Endothelial cell of umbilical vein (primary cell): ENCODE data around the gene METAP1. TPM values are rescaled to one million over a fixed set of nuclear protein-coding genes. Genes with fewer than 3 reads are reported as not detected.

Source experiments
- BruUV-seq: library from RNA; stranded (reverse); fragments of 400-500 nt; replicated peaks from 2 replicates; lab custom pipeline; 2021; lab: Mats Ljungman, UMichigan
- CTCF ChIA-PET: fragments of 300-600, 350-600 bp; sonication (Branson Sonifier 250); formaldehyde crosslinking; loops from one replicate; lab custom pipeline; 2021; ENCODE audit warnings: antibody characterized with exemption, inconsistent platforms; lab: Charles Lee
- POLR2A ChIA-PET: fragments of 300-600, 350-600 bp; sonication (Branson Sonifier 250); formaldehyde crosslinking; loops from one replicate; lab custom pipeline; 2021; ENCODE audit warnings: antibody characterized with exemption, inconsistent platforms; lab: Charles Lee
- DNase-seq: peaks from one replicate; pipeline ENCODE4 v3.0.0-alpha.2; 2011; ENCODE audit warnings: low read depth, low spot score
- FAIRE-seq: peaks from 2 replicates; lab custom pipeline; 2011; peaks lifted over from hg19 to GRCh38; lab: Jason Lieb, UNC
- H2AFZ ChIP-seq: 2 replicates; pipeline ENCODE4 v1.6.0; 2012; ENCODE audit warnings: low read depth, low read length, control low read depth, inconsistent platforms
- H3K27ac ChIP-seq: 2 replicates; pipeline ENCODE4 v1.5.1; 2011; ENCODE audit warnings: low read depth, mild to moderate bottlenecking, control low read depth, low read length, moderate library complexity; ENCODE audit not compliant: insufficient read depth
- H3K27me3 ChIP-seq, 2 experiments: 2 replicates each; pipeline versions ENCODE4 v1.6.0 to v1.6.1; 2011; ENCODE audit warnings: low read length in 2 of 2, mixed read lengths in 1 of 2; ENCODE audit not compliant: control insufficient read depth in 2 of 2, insufficient read depth in 2 of 2
- H3K36me3 ChIP-seq, 2 experiments: 2 replicates in 1 of 2; 3 replicates in 1 of 2; pipeline ENCODE4 v1.5.1; 2011; ENCODE audit warnings: low read length in 2 of 2, mild to moderate bottlenecking in 1 of 2, moderate library complexity in 1 of 2; ENCODE audit not compliant: control insufficient read depth in 2 of 2, insufficient read depth in 2 of 2; ENCODE audit errors: extremely low read depth in 1 of 2
- H3K4me1 ChIP-seq: 3 replicates; pipeline ENCODE4 v1.5.1; 2011; ENCODE audit warnings: mild to moderate bottlenecking, low read length; ENCODE audit not compliant: control insufficient read depth, insufficient read depth; ENCODE audit errors: extremely low read depth
- H3K4me2 ChIP-seq: 2 replicates; pipeline ENCODE4 v1.6.1; 2011; ENCODE audit warnings: low read length, control low read depth, mixed read lengths; ENCODE audit not compliant: insufficient read depth
- H3K4me3 ChIP-seq, 3 experiments: fragments of 200-600 bp in 1 of 3; sonication (generic), shearing (Covaris generic) in 1 of 3; replicated peaks in 1 of 3; 2 replicates each; pipeline ENCODE4 v1.5.1; 2011 to 2016; ENCODE audit warnings: control low read depth in 3 of 3, low read length in 3 of 3, mild to moderate bottlenecking in 2 of 3, inconsistent platforms in 1 of 3, low read depth in 1 of 3, moderate library complexity in 1 of 3; ENCODE audit not compliant: insufficient read depth in 1 of 3
- H3K79me2 ChIP-seq: 2 replicates; pipeline ENCODE4 v1.6.0; 2012; ENCODE audit warnings: low read length, inconsistent platforms; ENCODE audit not compliant: control insufficient read depth, insufficient read depth
- H3K9ac ChIP-seq: replicated peaks from 2 replicates; pipeline ENCODE3; 2011; ENCODE audit warnings: low read length, control low read depth; ENCODE audit not compliant: insufficient read depth; ENCODE audit errors: extremely low read depth
- H3K9me1 ChIP-seq: replicated peaks from 3 replicates; pipeline ENCODE4 v1.6.0; 2011; ENCODE audit warnings: mild to moderate bottlenecking, low read length; ENCODE audit not compliant: control insufficient read depth, insufficient read depth; ENCODE audit errors: extremely low read depth
- H3K9me3 ChIP-seq: replicated peaks from 2 replicates; pipeline ENCODE4 v1.5.1; 2012; ENCODE audit warnings: low read length, inconsistent platforms; ENCODE audit not compliant: control insufficient read depth, insufficient read depth
- H4K20me1 ChIP-seq: replicated peaks from 2 replicates; pipeline ENCODE3; 2011; ENCODE audit warnings: mild to moderate bottlenecking, low read length; ENCODE audit not compliant: control insufficient read depth, insufficient read depth; ENCODE audit errors: extremely low read depth
- EZH2 ChIP-seq: IDR thresholded peaks from 2 replicates; pipeline ENCODE4 v1.6.1; 2012; ENCODE audit warnings: borderline replicate concordance, low read depth, mild to moderate bottlenecking, moderate library complexity, low read length, inconsistent platforms; ENCODE audit not compliant: severe bottlenecking
- FOS ChIP-seq: IDR thresholded peaks from 2 replicates; pipeline ENCODE4 v1.6.1; 2011; ENCODE audit warnings: mild to moderate bottlenecking, low read length, moderate library complexity, borderline replicate concordance; ENCODE audit not compliant: insufficient read depth
- GATA2 ChIP-seq: IDR thresholded peaks from 2 replicates; pipeline ENCODE4 v1.7.0; 2011; ENCODE audit warnings: low read depth, mild to moderate bottlenecking, moderate library complexity, mixed read lengths, low read length; ENCODE audit not compliant: insufficient read length, insufficient read depth
- JUN ChIP-seq: IDR thresholded peaks from 2 replicates; pipeline ENCODE4 v1.6.1; 2011; ENCODE audit warnings: borderline replicate concordance, low read depth; ENCODE audit not compliant: insufficient read length, insufficient read depth
- MYC ChIP-seq: IDR thresholded peaks from one replicate; pipeline ENCODE4 v1.6.1; 2011; ENCODE audit warnings: mild to moderate bottlenecking, low read depth, low read length
- POLR2A ChIP-seq: IDR thresholded peaks from 2 replicates; pipeline ENCODE4 v1.6.1; 2012; ENCODE audit warnings: low read depth, mild to moderate bottlenecking, control low read depth, low read length
- POLR2AphosphoS5 ChIP-seq: IDR thresholded peaks from 2 replicates; pipeline ENCODE4 v1.6.1; 2012; ENCODE audit warnings: low read depth, mild to moderate bottlenecking, control low read depth, low read length, moderate library complexity; ENCODE audit not compliant: insufficient read depth
- dilution Hi-C: fragments of 300-500 bp; cut with MboI; formaldehyde crosslinking; loops from one replicate; pipeline ENCODE4 v1.15.0; 2019; ENCODE audit warnings: low sequenced_read_pairs; ENCODE audit not compliant: extremely low pct_ligation_motif_present
- intact Hi-C: fragments of 100-400 bp; cut with micrococcal nuclease; formaldehyde crosslinking; loops from one replicate; pipeline ENCODE4 v1.10.0; 2022
- polyA plus RNA-seq, 4 experiments: library from polyadenylated mRNA; depleted of rRNA in 3 of 4; stranded (reverse) in 3 of 4; unstranded in 1 of 4; fragments of >200 nt; gene quantifications; 2 replicates each; pipeline versions ENCODE4 v1.2.1 to v1.2.3, GENCODE V29; 2011 to 2012; ENCODE audit warnings: missing spikeins in 1 of 4
- total RNA-seq: library from RNA; stranded (reverse); gene quantifications from 2 replicates; pipeline ENCODE4 v1.2.3, GENCODE V29; 2021
- TF ChIP-seq, protein P1 (sequence below), 2 donors: IDR thresholded peaks; 1 replicate in 1 of 2; 2 replicates in 1 of 2; pipeline ENCODE4 v1.5.1; 2011; ENCODE audit warnings: low read length in 2 of 2, mild to moderate bottlenecking in 2 of 2, moderate library complexity in 2 of 2, control low read depth in 1 of 2, inconsistent platforms in 1 of 2, low read depth in 1 of 2; ENCODE audit not compliant: insufficient read depth in 1 of 2; ENCODE audit errors: extremely low read depth in 1 of 2
- TF ChIP-seq, protein P2 (sequence below): IDR thresholded peaks from 2 replicates; pipeline ENCODE4 v1.6.1; 2011; ENCODE audit not compliant: insufficient read depth, insufficient read length

Gene METAP1
- total and polyA plus RNA-seq, 2 donors (not counting 3 experiments of a cell fraction or from before 2014, with no cell fraction given) = 26.4 to 39.8 TPM

DNA sequence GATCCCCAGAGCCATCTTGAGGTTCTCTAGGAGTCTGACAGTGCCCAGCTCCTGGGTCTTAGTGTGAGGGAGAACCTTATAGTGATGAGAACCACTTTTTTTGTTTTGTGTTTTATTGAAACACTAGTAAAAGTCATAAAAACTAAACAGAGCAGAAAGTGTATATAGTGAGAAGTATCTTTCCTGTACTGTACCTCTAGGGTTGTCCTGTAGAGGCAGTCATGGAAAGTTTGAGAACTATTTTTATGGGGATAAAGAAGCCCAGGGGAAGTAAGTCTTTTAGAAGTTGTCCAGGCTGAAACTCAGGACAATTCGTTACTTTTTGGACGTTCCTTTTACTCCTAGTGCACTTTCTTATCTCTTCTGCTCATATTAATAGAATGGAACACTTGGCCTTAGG lies 52.2 kb downstream of the METAP1 start:
- FAIRE-seq (no peak), DNase-seq (no peak)
- no peaks in the 10 kb centered on the region for H3K9me1 ChIP-seq
- BruUV-seq = no TSS peak
- dilution Hi-C loops = no loop called here
- ChIA-PET CTCF (no interaction called here), POLR2A (no interaction called here)
- H3K4me2 ChIP-seq = no peak overlapping the region
- TF ChIP-seq, protein P1, sequence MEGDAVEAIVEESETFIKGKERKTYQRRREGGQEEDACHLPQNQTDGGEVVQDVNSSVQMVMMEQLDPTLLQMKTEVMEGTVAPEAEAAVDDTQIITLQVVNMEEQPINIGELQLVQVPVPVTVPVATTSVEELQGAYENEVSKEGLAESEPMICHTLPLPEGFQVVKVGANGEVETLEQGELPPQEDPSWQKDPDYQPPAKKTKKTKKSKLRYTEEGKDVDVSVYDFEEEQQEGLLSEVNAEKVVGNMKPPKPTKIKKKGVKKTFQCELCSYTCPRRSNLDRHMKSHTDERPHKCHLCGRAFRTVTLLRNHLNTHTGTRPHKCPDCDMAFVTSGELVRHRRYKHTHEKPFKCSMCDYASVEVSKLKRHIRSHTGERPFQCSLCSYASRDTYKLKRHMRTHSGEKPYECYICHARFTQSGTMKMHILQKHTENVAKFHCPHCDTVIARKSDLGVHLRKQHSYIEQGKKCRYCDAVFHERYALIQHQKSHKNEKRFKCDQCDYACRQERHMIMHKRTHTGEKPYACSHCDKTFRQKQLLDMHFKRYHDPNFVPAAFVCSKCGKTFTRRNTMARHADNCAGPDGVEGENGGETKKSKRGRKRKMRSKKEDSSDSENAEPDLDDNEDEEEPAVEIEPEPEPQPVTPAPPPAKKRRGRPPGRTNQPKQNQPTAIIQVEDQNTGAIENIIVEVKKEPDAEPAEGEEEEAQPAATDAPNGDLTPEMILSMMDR (IDR thresholded peaks at IDR 0.05; ENCODE audit: extremely low read depth in 1 of 2, insufficient read depth in 1 of 2, low read depth in 1 of 2, low read length in 2 of 2) = no peak
- TF ChIP-seq JUN (no peak), EZH2 (no peak), POLR2AphosphoS5 (no peak), FOS (no peak), POLR2A (no peak), MYC (no peak), GATA2 (no peak)
- TF ChIP-seq, protein P2, sequence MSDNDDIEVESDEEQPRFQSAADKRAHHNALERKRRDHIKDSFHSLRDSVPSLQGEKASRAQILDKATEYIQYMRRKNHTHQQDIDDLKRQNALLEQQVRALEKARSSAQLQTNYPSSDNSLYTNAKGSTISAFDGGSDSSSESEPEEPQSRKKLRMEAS = no peak
- no peak overlapping the region for H3K27ac ChIP-seq
- no peak overlapping the region for H3K9ac ChIP-seq
- H3K27me3 ChIP-seq = no peaks in the 10 kb centered on the region
- no peaks in the 10 kb centered on the region for H4K20me1 ChIP-seq
- no peaks in the 10 kb centered on the region for H3K4me1 ChIP-seq
- no peak overlapping the region for H3K4me3 ChIP-seq
- intact Hi-C loops = no loop called here
- peaks cover 7 to 12% of the 10 kb centered on the region in 2 experiments for H3K36me3 ChIP-seq
- H3K9me3 ChIP-seq = no peaks in the 10 kb centered on the region
- H3K79me2 ChIP-seq = no peaks in the 10 kb centered on the region
- H2AFZ ChIP-seq = no peak overlapping the region
